GM21526 (cell line): ENCODE measurements around the gene SCPEP1.

Experiments used
- ATAC-seq: cut with Tn5 transposase; IDR thresholded peaks from one replicate; pipeline ENCODE4 v1.9.1; 2021; ENCODE audit warnings: moderate library complexity; ENCODE audit not compliant: unreplicated experiment, low FRiP score

Gene SCPEP1

DNA sequence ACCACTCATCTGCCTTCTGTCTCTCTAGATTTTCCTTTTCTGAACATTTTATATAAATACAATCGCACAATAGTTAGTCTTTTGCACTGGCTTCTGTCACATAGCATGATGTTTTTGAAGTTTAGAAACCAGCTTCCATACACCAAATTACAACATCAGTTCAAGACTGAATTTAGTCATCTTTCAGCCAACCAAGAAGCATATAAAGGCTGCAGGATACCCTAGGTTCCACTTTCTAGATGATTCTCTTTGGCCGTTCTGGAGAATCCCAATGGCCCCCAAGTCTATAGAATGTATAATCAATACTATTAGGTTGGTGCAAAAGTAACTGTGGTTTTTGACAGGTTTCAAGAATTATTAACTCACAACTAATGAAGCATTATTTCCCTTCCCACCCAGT is 19.4 kb downstream of the SCPEP1 start:
- ATAC-seq, result no peak

DNA sequence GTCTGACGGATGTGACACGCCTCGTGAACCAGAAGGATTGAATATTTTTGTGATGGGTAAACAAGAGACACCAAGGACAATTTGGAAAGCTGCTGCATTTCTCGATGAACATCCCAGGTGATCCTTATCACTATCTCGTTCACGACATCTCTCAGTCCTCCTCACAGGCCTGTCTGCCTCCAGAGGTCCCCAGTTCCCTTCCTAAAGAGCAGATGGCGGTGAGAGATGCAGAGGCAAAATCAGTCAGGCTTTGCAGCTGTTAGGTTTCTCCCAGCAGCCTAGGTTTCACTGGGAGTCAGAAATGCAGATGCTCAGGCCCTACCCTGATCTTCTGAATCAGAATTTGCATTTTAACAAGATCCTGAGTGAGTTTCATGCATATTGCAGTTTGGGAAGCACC is 23.6 kb downstream of the SCPEP1 start:
- ATAC-seq, result no peak

DNA sequence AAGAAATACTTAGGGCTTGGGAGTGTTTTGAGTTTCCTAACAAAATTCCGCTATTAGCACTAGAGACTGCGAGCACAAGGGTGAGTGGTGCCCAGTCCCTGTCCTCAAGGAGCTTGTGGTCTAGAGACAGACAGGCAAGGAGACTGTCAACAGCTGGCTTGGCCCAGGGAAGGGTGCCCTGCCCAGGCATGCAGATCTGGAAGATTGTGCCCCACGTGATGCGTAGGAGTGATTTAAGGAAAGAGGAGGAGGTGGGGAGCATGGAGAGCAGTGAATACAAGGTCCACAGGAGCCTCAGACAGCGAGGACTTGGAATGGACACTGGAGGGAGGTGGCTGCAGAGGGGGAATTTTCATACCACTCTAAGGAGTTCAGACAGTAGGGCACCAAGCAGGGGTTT is 25.0 kb downstream of the SCPEP1 start:
- ATAC-seq, result no peak

DNA sequence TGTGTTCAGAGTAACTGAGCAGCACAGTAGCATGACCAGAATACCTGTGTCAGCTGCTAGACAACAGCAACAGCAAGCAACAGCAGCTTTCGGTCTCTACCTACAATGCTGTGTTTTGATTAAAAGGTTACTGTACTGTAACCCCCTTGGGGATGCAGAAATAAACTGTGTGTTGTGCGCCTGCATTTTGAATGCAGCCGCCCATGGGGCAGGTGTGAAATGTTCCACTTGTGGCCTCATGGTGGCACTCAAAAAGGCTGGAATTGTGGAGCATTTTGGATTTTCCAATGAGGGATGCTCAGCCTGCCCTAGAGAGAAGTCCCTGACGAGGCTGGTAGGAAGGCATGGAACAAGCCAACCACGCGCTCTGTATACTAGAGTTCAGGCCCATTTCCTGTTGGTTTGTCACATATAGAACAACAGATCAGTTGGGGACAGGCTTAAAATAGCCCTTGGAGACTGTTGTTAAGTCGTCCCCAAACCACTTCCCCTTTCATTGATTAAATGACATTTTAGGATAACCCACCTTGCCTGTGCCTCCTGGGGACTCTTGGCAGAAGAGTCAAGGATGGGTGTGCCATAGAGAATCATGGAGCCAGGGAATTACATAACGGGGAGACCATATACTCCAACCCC is 27.1 kb downstream of the SCPEP1 start:
- ATAC-seq, result peak; percentile 81

GRCh38 chr17:57006040-57006439 is 28.1 kb downstream of the SCPEP1 start:
- ATAC-seq, result no peak

- ATAC-seq, result no peak
These were observed 31.0 kb downstream of the SCPEP1 start for GRCh38 chr17:57008958-57009357.

GRCh38 chr17:57009737-57010445 is 32.0 kb downstream of the SCPEP1 start:
- ATAC-seq, result peak; percentile 64

GRCh38 chr17:57010487-57010886 is 32.6 kb downstream of the SCPEP1 start:
- ATAC-seq, result no peak

DNA sequence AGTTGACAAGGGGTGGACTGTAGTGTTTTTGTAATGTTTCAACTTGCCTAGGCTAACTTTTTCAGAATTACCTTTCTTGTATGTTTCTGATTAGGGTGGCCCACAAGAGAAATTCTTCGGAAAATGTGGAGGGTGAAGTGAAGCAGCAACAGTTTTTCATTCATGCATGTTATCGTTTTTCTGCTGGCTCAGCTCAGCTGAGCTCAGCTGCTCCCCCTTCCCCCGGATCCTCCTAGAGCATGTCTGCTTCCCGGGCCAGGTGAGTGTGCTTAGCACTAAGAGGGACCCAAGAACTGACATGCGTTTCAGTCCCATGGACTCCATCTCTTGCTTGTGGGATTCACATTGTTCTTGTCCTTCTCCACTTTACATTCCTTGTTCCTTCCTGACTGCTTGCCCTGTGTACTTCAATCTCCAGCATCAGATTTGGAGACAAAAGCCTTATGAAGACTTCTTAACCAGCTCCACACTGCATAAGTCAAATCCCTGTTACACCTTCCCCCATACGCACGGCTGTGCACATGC is 33.6 kb downstream of the SCPEP1 start:
- ATAC-seq, result no peak

- no peak for ATAC-seq
These were observed 38.3 kb downstream of the SCPEP1 start for GRCh38 chr17:57016071-57016763.

DNA sequence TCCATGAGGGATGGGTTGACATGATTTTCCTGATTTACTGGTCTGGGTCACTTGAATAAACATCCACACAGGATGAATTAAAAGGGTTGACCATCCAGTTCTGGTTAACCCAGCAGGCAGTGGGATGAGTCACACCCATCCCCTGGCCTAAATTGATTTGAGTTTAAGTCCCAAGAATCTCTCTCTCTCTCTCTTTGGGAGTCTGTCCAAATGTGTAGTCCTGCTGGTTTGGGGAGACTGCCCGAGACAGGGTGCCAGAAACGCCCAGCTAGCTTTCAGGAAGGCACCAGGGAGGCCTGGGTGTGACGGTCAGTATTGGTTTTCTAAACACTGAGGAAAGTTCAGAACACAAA is 38.8 kb downstream of the SCPEP1 start:
- no peak for ATAC-seq

- ATAC-seq, result no peak
These were observed 39.7 kb downstream of the SCPEP1 start for GRCh38 chr17:57017625-57018024.

- ATAC-seq, result no peak
These were observed 42.3 kb downstream of the SCPEP1 start for GRCh38 chr17:57020208-57020607.

DNA sequence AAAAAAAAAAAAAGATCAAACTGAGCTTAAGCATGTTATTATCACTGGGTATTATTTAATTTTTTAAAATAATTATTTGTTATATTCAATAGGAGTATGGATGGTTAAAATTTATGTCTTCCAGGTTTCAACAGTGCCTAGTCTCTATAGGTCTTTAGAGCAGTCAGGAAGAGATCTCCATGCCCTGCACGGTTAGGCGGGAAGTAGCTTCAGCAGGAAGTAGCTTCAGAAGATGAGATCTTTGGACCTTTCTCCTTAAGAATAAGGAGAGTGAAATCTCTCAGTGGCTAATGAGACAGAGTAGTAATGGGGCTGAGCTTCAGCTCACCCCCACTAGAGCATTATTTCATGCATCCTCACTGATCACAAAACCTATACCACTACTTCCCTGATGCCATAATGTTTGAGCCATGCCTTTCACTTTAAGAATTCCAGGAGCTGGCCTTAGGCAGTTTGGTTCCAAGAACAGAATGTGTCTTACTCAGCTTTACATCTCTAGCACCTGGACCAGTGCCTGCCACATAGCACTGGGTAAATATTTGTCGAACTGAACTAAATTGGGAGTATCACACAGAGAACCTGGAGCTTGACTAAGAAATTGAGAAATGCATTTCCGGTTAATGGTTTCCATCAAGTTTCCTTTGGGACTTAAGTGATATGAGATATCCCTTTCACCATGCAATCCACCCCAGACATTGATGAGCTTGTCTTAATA is 43.5 kb downstream of the SCPEP1 start:
- ATAC-seq, result no peak

- ATAC-seq, result no peak
These were observed 47.9 kb downstream of the SCPEP1 start for GRCh38 chr17:57025876-57026275.

GRCh38 chr17:57027852-57028251 is 49.9 kb downstream of the SCPEP1 start:
- ATAC-seq, result no peak

DNA sequence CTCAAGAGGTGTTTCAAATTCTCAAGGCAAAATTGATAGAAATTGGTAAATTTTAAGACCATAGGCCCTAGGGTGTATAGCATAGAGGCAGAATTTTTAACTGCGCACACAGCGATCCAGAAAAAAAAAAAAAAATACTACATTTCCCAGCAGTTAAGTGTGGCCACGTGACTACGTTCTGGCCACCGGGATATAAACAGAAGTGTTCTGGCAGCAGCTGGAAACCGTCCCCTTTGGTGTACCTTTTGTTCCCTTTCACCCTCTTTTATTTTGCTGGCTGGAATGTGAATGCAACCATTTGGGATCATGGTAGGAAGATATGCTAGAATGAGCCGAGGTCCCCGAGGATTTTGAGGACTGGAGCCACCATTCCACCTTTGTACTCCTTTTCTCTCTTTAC is 54.4 kb downstream of the SCPEP1 start:
- no peak for ATAC-seq

GRCh38 chr17:57033296-57033695 is 55.4 kb downstream of the SCPEP1 start:
- no peak for ATAC-seq

DNA sequence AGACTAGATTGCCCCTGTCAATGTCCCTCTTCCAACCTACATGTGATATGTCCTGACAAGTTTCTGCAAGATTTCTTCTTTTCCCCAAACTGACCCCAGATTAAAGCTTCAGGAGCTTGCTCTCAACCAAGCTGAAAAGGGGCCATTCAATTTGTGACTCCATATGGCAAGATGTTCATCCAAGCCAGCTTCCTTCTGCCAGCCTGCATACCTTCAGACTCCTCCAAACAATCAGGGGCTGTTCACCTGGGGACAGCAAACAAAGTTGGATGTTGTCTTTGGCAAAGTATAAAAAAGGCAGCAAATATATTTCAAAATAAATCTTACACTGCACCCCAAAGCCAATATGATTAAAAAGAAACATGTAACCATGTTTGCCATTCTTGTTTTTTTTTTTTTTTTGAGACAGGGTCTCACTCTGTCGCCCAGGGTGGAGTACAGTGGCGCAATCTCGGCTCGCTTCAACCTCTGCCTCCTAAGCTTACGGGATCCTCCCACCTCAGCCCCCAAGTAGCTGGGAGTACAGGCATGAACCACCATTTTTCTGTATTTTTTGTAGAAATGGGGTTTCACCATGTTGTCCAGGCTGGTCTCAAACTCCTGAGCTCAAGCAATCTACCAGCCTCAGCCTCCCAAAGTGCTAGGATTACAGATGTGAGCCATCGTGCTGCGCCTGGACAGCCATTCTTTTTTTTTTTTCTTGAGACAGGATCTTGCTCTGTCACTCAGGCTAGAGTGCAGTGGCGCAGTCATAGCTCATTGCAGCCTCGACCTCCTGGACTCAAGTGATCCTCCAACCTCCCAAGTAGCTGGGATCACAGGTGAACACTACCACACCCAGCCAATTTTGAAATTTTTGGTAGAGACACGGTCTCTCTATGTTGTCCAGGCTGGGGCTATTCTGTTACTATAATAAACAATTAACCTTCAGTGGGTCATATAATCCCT is 57.1 kb downstream of the SCPEP1 start:
- no peak for ATAC-seq

DNA sequence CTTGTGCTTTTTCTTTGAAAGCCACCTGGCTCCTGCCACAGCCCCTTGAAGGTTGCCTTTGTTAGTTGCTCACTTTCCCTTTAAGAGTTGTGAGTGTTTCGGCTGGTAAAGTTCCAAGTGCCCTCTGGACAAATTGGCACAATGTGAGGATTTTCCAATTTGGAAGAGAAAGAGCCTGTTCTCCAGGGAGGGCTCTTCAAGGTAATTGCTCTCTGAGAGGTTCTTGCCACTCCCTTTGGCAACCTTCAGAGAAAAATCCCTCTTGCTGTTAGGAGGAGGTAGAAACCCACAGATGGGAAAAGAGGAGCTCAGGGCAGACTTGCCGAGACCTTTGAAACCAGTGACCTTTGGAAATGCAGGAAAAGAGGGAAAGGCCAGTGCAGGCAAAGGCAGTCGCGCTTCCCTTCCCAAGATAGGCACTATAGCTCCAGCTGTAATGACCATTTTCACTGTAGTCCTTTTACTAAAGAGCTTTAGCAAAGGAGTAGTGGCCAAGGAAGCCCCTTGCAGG is 58.1 kb downstream of the SCPEP1 start:
- ATAC-seq, result no peak
